Spleen (tissue), 11 donors: Measurements from ENCODE around the gene GIPC1. TPM values are rescaled to one million over a fixed set of nuclear protein-coding genes. Genes with fewer than 3 reads are reported as not detected.
A peak's percentile ranks its signal among the peaks of the same experiment; 100 is the strongest.

Experiments
- DNase-seq: peaks from one replicate; pipeline ENCODE4 v3.0.0-alpha.2; 2020
- H3K27ac ChIP-seq, 8 donors: fragments of 200-600 bp; sonication (generic) in 7 of 8; 1 replicate in 4 of 8; 2 replicates in 4 of 8; pipeline versions ENCODE4 v1.5.0 to v1.8.0; 2016 to 2021; ENCODE audit warnings: inconsistent platforms in 4 of 8, mild to moderate bottlenecking in 4 of 8, moderate library complexity in 1 of 8
- H3K27me3 ChIP-seq, 7 donors: fragments of 200-600 bp; sonication (generic) in 6 of 7; replicated peaks in 1 of 7; 1 replicate in 4 of 7; 2 replicates in 3 of 7; pipeline versions ENCODE4 v1.5.0 to v1.8.0; 2016 to 2021; ENCODE audit warnings: inconsistent platforms in 3 of 7, mild to moderate bottlenecking in 1 of 7
- H3K36me3 ChIP-seq, 6 donors: fragments of 200-600 bp; sonication (generic) in 5 of 6; 1 replicate in 4 of 6; 2 replicates in 2 of 6; pipeline versions ENCODE4 v1.5.0 to v1.8.0; 2016 to 2021; ENCODE audit warnings: inconsistent platforms in 2 of 6
- H3K4me1 ChIP-seq, 6 donors: fragments of 200-600 bp; sonication (generic) in 5 of 6; 1 replicate in 3 of 6; 2 replicates in 3 of 6; pipeline versions ENCODE4 v1.5.0 to v1.8.0; 2016 to 2021; ENCODE audit warnings: inconsistent platforms in 3 of 6
- H3K4me3 ChIP-seq, 8 donors: fragments of 200-600 bp; sonication (generic) in 7 of 8; 1 replicate in 4 of 8; 2 replicates in 4 of 8; pipeline versions ENCODE4 v1.5.0 to v1.8.0; 2016 to 2021; ENCODE audit warnings: inconsistent platforms in 4 of 8, mild to moderate bottlenecking in 4 of 8, moderate library complexity in 2 of 8
- H3K9me3 ChIP-seq, 8 donors: fragments of 200-600 bp; sonication (generic) in 7 of 8; 1 replicate in 4 of 8; 2 replicates in 4 of 8; pipeline versions ENCODE4 v1.5.0 to v1.8.0; 2016 to 2021; ENCODE audit warnings: inconsistent platforms in 4 of 8
- CTCF ChIP-seq, 11 experiments: fragments of 200-600 bp in 7 of 11; fragments of 450-650 bp in 4 of 11; sonication (generic) in 4 of 11; IDR thresholded peaks in 8 of 11; conservative IDR thresholded peaks in 3 of 11; 1 replicate in 7 of 11; 2 replicates in 4 of 11; pipeline versions ENCODE4 v1.4.0 to v1.8.0; 2016 to 2021; ENCODE audit warnings: antibody characterized with exemption in 11 of 11, inconsistent platforms in 4 of 11, mild to moderate bottlenecking in 1 of 11
- POLR2A ChIP-seq, 3 donors: fragments of 450-650 bp; IDR thresholded peaks; one replicate each; pipeline ENCODE4 v1.5.1; 2017; ENCODE audit warnings: antibody characterized with exemption in 3 of 3, mild to moderate bottlenecking in 1 of 3
- POLR2AphosphoS5 ChIP-seq, 3 donors: sonication (generic); formaldehyde crosslinking; IDR thresholded peaks; one replicate each; pipeline ENCODE4 v1.5.1; 2017; ENCODE audit warnings: antibody characterized with exemption in 3 of 3
- WGBS, 5 donors: extraction: QIAGEN DNeasy Blood & Tissue Kit in 3 of 5; methylation state at CpG; one replicate each; pipeline versions ENCODE4 v1.1.5 to v1.1.7; 2013 to 2018; 5-methylcytosine and 5-hydroxymethylcytosine counted together
- intact Hi-C: fragments of 100-400 bp; cut with DNase I; formaldehyde crosslinking; loops from one replicate; pipeline ENCODE4 v1.15.0; 2023; ENCODE audit warnings: low total_unique reads
- polyA plus RNA-seq, 3 donors: library from polyadenylated mRNA; stranded (reverse); fragments of 200-250 nt; gene quantifications; one replicate each; pipeline ENCODE4 v1.2.1, GENCODE V29; 2013
- total RNA-seq, 7 donors: library from RNA; depleted of rRNA in 3 of 7; stranded (reverse); fragments of >200 nt in 3 of 7; fragmentation: NEBNext Ultra II Directional in 4 of 7; extraction: Animal tissue kit (Norgen Biotek cat#: 25700) in 4 of 7; gene quantifications; one replicate each; pipeline versions ENCODE4 v1.1.0 to v1.2.1, GENCODE V29; 2016 to 2021
- donor health status: healthy with polysubstance abuse.
- donor health status: DM: no; HTN: no; CAD: no; lungs with moderate emphysema.
- donor health status: DM: no; HTN: no; CAD: no.
- donor health status: Bipolar disorder and iron deficiency.
- donor health status: healthy.
- donor health status: DM: no; HTN: no; CAD: no.
- donor health status: DM: yes; HTN: yes; CAD: no.

The GIPC1 gene
- total and polyA plus RNA-seq, 10 donors: 17.1 to 58.1 (median 30.7) TPM

- WGBS, 5 donors: 76 to 94% (median 91%) methylated on average over 4 of the region's 4 CpGs
These were observed 1.5 kb downstream of the GIPC1 start for GRCh38 chr19:14494411-14494810.

GRCh38 chr19:14492756-14493337, 3.1 kb downstream of the GIPC1 start:
- Histone ChIP-seq H3K4me3 (no peak overlapping the region), H3K36me3 (peaks cover 0 to 51% (median 16%) of the 10 kb centered on the region in 6 donors), H3K9me3 (no peaks in the 10 kb centered on the region), H3K27me3 (no peaks in the 10 kb centered on the region), H3K4me1 (peaks cover 22 to 39% (median 31%) of the 10 kb centered on the region in 6 donors), H3K27ac (no peak overlapping the region)
- WGBS, 5 donors: 78 to 90% (median 87%) methylated on average over 5 of the region's 5 CpGs
- TF ChIP-seq POLR2A (IDR thresholded peaks at IDR 0.05) (no peak), POLR2AphosphoS5 (IDR thresholded peaks at IDR 0.05) (no peak), CTCF (IDR thresholded peaks at IDR 0.05 in 8 of 11, conservative IDR thresholded peaks at IDR 0.05 in 3 of 11) (no peak)
- intact Hi-C loops: no loop called here
- no peak for DNase-seq

More at GRCh38 chr19:14494411-14494810, 1.5 kb downstream of the GIPC1 start:
- intact Hi-C loops: no loop called here
- no peak for DNase-seq
- Histone ChIP-seq H3K9me3 (no peaks in the 10 kb centered on the region), H3K27ac (peak overlapping the region in 3 of 8 donors; percentile 75 to 83 (median 79)), H3K36me3 (peaks cover 0 to 35% (median 12%) of the 10 kb centered on the region in 6 donors), H3K4me1 (peaks cover 22 to 44% (median 36%) of the 10 kb centered on the region in 6 donors), H3K4me3 (peak overlapping the region in 2 of 8 donors; percentile 67 to 91), H3K27me3 (no peaks in the 10 kb centered on the region)
- TF ChIP-seq POLR2A (IDR thresholded peaks at IDR 0.05): no peak
- no peak for TF ChIP-seq POLR2AphosphoS5 (IDR thresholded peaks at IDR 0.05)
- TF ChIP-seq CTCF (IDR thresholded peaks at IDR 0.05 in 8 of 11, conservative IDR thresholded peaks at IDR 0.05 in 3 of 11): no peak

- Histone ChIP-seq H3K27me3 (no peaks in the 10 kb centered on the region), H3K4me3 (no peak overlapping the region), H3K27ac (no peak overlapping the region), H3K9me3 (no peaks in the 10 kb centered on the region), H3K36me3 (peaks cover 0 to 75% (median 18%) of the 10 kb centered on the region in 6 donors), H3K4me1 (peaks cover 0 to 11% (median 0%) of the 10 kb centered on the region in 6 donors)
- intact Hi-C loops: no loop called here
- 89 to 92% (median 91%) methylated on average over 16 of the region's 16 CpGs for WGBS, 5 donors
- no peak for DNase-seq
- TF ChIP-seq POLR2A (IDR thresholded peaks at IDR 0.05) (no peak), POLR2AphosphoS5 (IDR thresholded peaks at IDR 0.05) (no peak), CTCF (IDR thresholded peaks at IDR 0.05 in 8 of 11, conservative IDR thresholded peaks at IDR 0.05 in 3 of 11) (no peak)
These were observed 8.4 kb downstream of the GIPC1 start for GRCh38 chr19:14487370-14488125.
